Measurements from ENCODE around the gene EIF5A2. TPM values are rescaled to one million over a fixed set of nuclear protein-coding genes. Genes with fewer than 3 reads are reported as not detected.

The EIF5A2 gene
- total RNA-seq (1 to 10 TPM in 3 of 4 donors, under 1 TPM in 1; 0.90 to 4.0 (median 2.7) TPM), polyA plus RNA-seq (1 to 10 TPM in 2 of 3 donors, under 1 TPM in 1; 0.46 to 3.0 (median 1.5) TPM)
- long read RNA-seq, donor 1, result 0 reads
- long read RNA-seq, donor 2, full-length matches to known transcripts, result 3 of 4 reads
- long read RNA-seq, donor 2, partial matches to known transcripts, result 0 of 4 reads
- long read RNA-seq, donor 2, other reads (novel, unspliced or antisense), result 1 of 4 reads

- Histone ChIP-seq H3K9me3 (peaks cover 9% of the 10 kb centered on the region), H3K27me3 (ENCODE audit: insufficient read depth in 3 of 3, low read length in 2 of 3) (peaks cover 0 to 22% (median 0%) of the 10 kb centered on the region in 3 donors), H3K36me3 (ENCODE audit: insufficient read depth in 1 of 2, low read depth in 1 of 2) (no peaks in the 10 kb centered on the region), H3K4me1 (no peaks in the 10 kb centered on the region), H3K27ac (peak within 1 kb of the TSS; percentile 7), H3K4me3 (peak within 1 kb of the TSS; percentile 76)
- DNase-seq (peak; percentile 96), ATAC-seq (peak; percentile 90 to 97 (median 97))
- no peak for TF ChIP-seq CTCF (IDR thresholded peaks at IDR 0.05)
- intact Hi-C loops (cut with DNase I), result no loop called here
- WGBS, 3 donors, result 10 to 15% (median 13%) methylated on average over 66 to 73 of the region's 73 CpGs
Observed at GRCh38 chr3:170908235-170909116, at the start of gene EIF5A2. Gene EIF5A2, minus strand, starts transcription at chr3:170908637. Its CDS starts 831 bp downstream, at chr3:170907806.

- Histone ChIP-seq H3K4me1 (no peaks in the 10 kb centered on the region), H3K9me3 (no peaks in the 10 kb centered on the region), H3K36me3 (ENCODE audit: insufficient read depth in 1 of 2, low read depth in 1 of 2) (no peaks in the 10 kb centered on the region), H3K27ac (no peak overlapping the region), H3K4me3 (no peak overlapping the region), H3K27me3 (ENCODE audit: insufficient read depth in 3 of 3, low read length in 2 of 3) (peaks cover 0 to 9% (median 0%) of the 10 kb centered on the region in 3 donors)
- no peak for ATAC-seq
- TF ChIP-seq CTCF (IDR thresholded peaks at IDR 0.05), result no peak
- intact Hi-C loops (cut with DNase I), result loop anchor here in 1 of 2 donors (10.0 kb wide), 1 partner anchor 1582 kb away; no protein-coding TSS in a partner anchor
- DNase-seq, result no peak
Observed at GRCh38 chr3:170956647-170957046, 48.2 kb upstream of the EIF5A2 start.

- 36 to 44% (median 41%) methylated on average over 12 of the region's 12 CpGs for WGBS, 3 donors
- no peak overlapping the region for H3K27ac ChIP-seq
- ATAC-seq, result no peak
- intact Hi-C loops (cut with DNase I), result loop anchor here in 1 of 2 donors (10.0 kb wide), 1 partner anchor 1579 kb away; no protein-coding TSS in a partner anchor
- no peak for TF ChIP-seq CTCF (IDR thresholded peaks at IDR 0.05)
- no peak for DNase-seq
- no peaks in the 10 kb centered on the region for H3K4me1 ChIP-seq
- no peaks in the 10 kb centered on the region for H3K9me3 ChIP-seq
- no peaks in the 10 kb centered on the region for H3K36me3 ChIP-seq (ENCODE audit: insufficient read depth in 1 of 2, low read depth in 1 of 2)
- H3K4me3 ChIP-seq, result no peak overlapping the region
- peaks cover 0 to 9% (median 0%) of the 10 kb centered on the region in 3 donors for H3K27me3 ChIP-seq (ENCODE audit: insufficient read depth in 3 of 3, low read length in 2 of 3)
Observed at GRCh38 chr3:170953736-170954135, 45.3 kb upstream of the EIF5A2 start.

GRCh38 chr3:170953229-170953628 lies 44.8 kb upstream of the EIF5A2 start:
- TF ChIP-seq CTCF (IDR thresholded peaks at IDR 0.05), result no peak
- intact Hi-C loops (cut with DNase I), result loop anchor here in 1 of 2 donors (10.0 kb wide), 1 partner anchor 1578 kb away; no protein-coding TSS in a partner anchor
- no peaks in the 10 kb centered on the region for H3K4me1 ChIP-seq
- no peak for DNase-seq
- H3K9me3 ChIP-seq, result no peaks in the 10 kb centered on the region
- H3K36me3 ChIP-seq (ENCODE audit: insufficient read depth in 1 of 2, low read depth in 1 of 2), result no peaks in the 10 kb centered on the region
- H3K27me3 ChIP-seq (ENCODE audit: insufficient read depth in 3 of 3, low read length in 2 of 3), result peaks cover 0 to 9% (median 0%) of the 10 kb centered on the region in 3 donors
- H3K27ac ChIP-seq, result no peak overlapping the region
- no peak overlapping the region for H3K4me3 ChIP-seq
- WGBS, 3 donors, result 27 to 40% (median 35%) methylated on average over 12 to 13 of the region's 13 CpGs
- ATAC-seq, result no peak
